SK-MEL-5 (cell line): ENCODE measurements around the gene LRMDA. TPM values are rescaled to one million over a fixed set of nuclear protein-coding genes. Genes with fewer than 3 reads are reported as not detected.

Experiments
- DNase-seq: peaks from one replicate; pipeline ENCODE4 v3.0.0-alpha.2; 2016; ENCODE audit warnings: low read depth, low spot score
- in situ Hi-C: cut with HindIII; loops from 2 replicates; pipeline ENCODE4 v1.10.0; 2016; ENCODE audit warnings: low sequenced_read_pairs, high pct_unique_total_duplicates, low pct_unique_long_range_greater_than_20kb
- total RNA-seq: library from RNA; depleted of rRNA; stranded (reverse); fragments of >200 nt; shearing (Covaris generic); gene quantifications from 2 replicates; pipeline ENCODE4 v1.2.3, GENCODE V29; 2014

The LRMDA gene
- total RNA-seq, 1 experiment from 2014 or later = 25.2 TPM

- in situ Hi-C loops = no loop called here
- DNase-seq = no peak
Measured at GRCh38 chr10:75939541-75939940, 508.1 kb downstream of the LRMDA start.

GRCh38 chr10:75940742-75941141, 509.3 kb downstream of the LRMDA start:
- no peak for DNase-seq
- in situ Hi-C loops = no loop called here

GRCh38 chr10:75941223-75941801, 509.9 kb downstream of the LRMDA start:
- no peak for DNase-seq
- in situ Hi-C loops = no loop called here

- no peak for DNase-seq
- in situ Hi-C loops = no loop called here
Measured at GRCh38 chr10:75944061-75944460, 512.6 kb downstream of the LRMDA start.

- in situ Hi-C loops = no loop called here
Measured at GRCh38 chr10:75948583-75948982, 517.2 kb downstream of the LRMDA start.

GRCh38 chr10:75950307-75950706, 518.9 kb downstream of the LRMDA start:
- in situ Hi-C loops = no loop called here

More at GRCh38 chr10:75948583-75948982, 517.2 kb downstream of the LRMDA start:
- no peak for DNase-seq

GRCh38 chr10:75950997-75951589, 519.7 kb downstream of the LRMDA start:
- no peak for DNase-seq
- in situ Hi-C loops = no loop called here

More at GRCh38 chr10:75950307-75950706, 518.9 kb downstream of the LRMDA start:
- DNase-seq = no peak

GRCh38 chr10:75951627-75952026, 520.2 kb downstream of the LRMDA start:
- in situ Hi-C loops = no loop called here

GRCh38 chr10:75952093-75952492, 520.7 kb downstream of the LRMDA start:
- in situ Hi-C loops = no loop called here
- no peak for DNase-seq

More at GRCh38 chr10:75951627-75952026, 520.2 kb downstream of the LRMDA start:
- no peak for DNase-seq

- in situ Hi-C loops = no loop called here
- no peak for DNase-seq
Measured at GRCh38 chr10:75954486-75954885, 523.1 kb downstream of the LRMDA start.

- DNase-seq = no peak
- in situ Hi-C loops = no loop called here
Measured at GRCh38 chr10:75955973-75956502, 524.6 kb downstream of the LRMDA start.

GRCh38 chr10:75956624-75957023, 525.2 kb downstream of the LRMDA start:
- DNase-seq = peak; percentile 20
- in situ Hi-C loops = no loop called here

GRCh38 chr10:75957314-75958120, 526.1 kb downstream of the LRMDA start:
- in situ Hi-C loops = no loop called here
- DNase-seq = no peak

- in situ Hi-C loops = no loop called here
- no peak for DNase-seq
Measured at GRCh38 chr10:75959209-75959608, 527.8 kb downstream of the LRMDA start.

- in situ Hi-C loops = no loop called here
- DNase-seq = no peak
Measured at GRCh38 chr10:75959912-75960311, 528.5 kb downstream of the LRMDA start.

GRCh38 chr10:75962395-75963061, 531.1 kb downstream of the LRMDA start:
- DNase-seq = no peak
- in situ Hi-C loops = no loop called here

- DNase-seq = no peak
Measured at GRCh38 chr10:75967491-75967890, 536.1 kb downstream of the LRMDA start.

GRCh38 chr10:75969031-75969430, 537.6 kb downstream of the LRMDA start:
- in situ Hi-C loops = no loop called here
- peak; percentile 9 for DNase-seq

More at GRCh38 chr10:75967491-75967890, 536.1 kb downstream of the LRMDA start:
- in situ Hi-C loops = no loop called here
